ENCODE measurements around the gene ZSWIM2. TPM values are rescaled to one million over a fixed set of nuclear protein-coding genes. Genes with fewer than 3 reads are reported as not detected.

ZSWIM2 gene
- total RNA-seq, 1 experiment from 2014 or later = not detected

DNA sequence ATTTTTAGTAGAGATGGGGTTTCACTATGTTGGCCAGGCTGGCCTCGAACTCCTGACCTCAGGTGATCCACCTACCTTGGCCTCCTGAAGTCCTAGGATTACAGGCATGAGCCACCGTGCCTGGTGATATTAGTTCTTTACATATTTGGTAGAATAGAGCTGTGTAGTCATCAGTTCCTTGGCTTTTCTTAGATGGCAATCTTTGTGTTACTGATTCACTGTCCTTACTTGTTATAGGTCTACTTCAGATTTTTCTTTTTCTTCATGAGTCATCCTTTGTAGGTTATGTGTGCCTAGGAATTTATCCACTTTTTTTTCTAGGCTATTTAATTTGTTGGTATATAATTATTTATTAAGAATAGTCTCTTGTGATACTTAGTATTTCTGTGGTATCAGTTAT lies 30.3 kb upstream of the ZSWIM2 start:
- no peak for TF ChIP-seq TCF7L2 (IDR thresholded peaks at IDR 0.05; ENCODE audit: borderline replicate concordance, extremely low read depth, insufficient read depth, insufficient read length)
- no peak for TF ChIP-seq ZNF274 (IDR thresholded peaks at IDR 0.05; ENCODE audit: low read depth, low read length)
- no peak for TF ChIP-seq POLR2AphosphoS5 (IDR thresholded peaks at IDR 0.05; ENCODE audit: low read depth, low read length)
- TF ChIP-seq SRF (IDR thresholded peaks at IDR 0.05; ENCODE audit: low read depth) = no peak
- no peak overlapping the region for H2AFZ ChIP-seq (ENCODE audit: low read depth, low read length, poor library complexity, severe bottlenecking)
- H3K27me3 ChIP-seq (ENCODE audit: insufficient read depth, low read length) = no peaks in the 10 kb centered on the region
- no peak overlapping the region for H3K4me3 ChIP-seq (replicated peaks in 1 of 2; ENCODE audit: low read depth in 1 of 2, low read length in 2 of 2)
- no peaks in the 10 kb centered on the region for H3K9me3 ChIP-seq (ENCODE audit: control insufficient read depth in 1 of 2, insufficient read depth in 1 of 2, low read depth in 1 of 2, low read length in 2 of 2)
- no peak for DNase-seq (ENCODE audit: low read depth, low spot score)
- BruUV-seq (replicated peaks) = no TSS peak
- CTCF ChIA-PET = interaction anchor here (0.9 kb wide), 1 partner anchor 16 kb away, joined by 3 read pairs; no protein-coding TSS in a partner anchor
- intact Hi-C loops (cut with micrococcal nuclease) = no loop called here
- ATAC-seq = no peak
- no peaks in the 10 kb centered on the region for H3K9me2 ChIP-seq (ENCODE audit: insufficient read depth)
- H3K79me2 ChIP-seq (ENCODE audit: insufficient read depth, low read length) = no peaks in the 10 kb centered on the region
- RAD21 ChIA-PET (ENCODE audit: low non-redundant PET in 1 of 2, low total read pairs in 2 of 2, uncharacterized antibody in 2 of 2, unreplicated experiment in 2 of 2) = no interaction called here
- POLR2A ChIA-PET = no interaction called here
- H4K20me1 ChIP-seq (ENCODE audit: insufficient read depth) = no peaks in the 10 kb centered on the region
- H3K36me3 ChIP-seq (ENCODE audit: control insufficient read depth in 1 of 2, insufficient read depth in 2 of 2, low read length in 2 of 2) = no peaks in the 10 kb centered on the region
- no peak overlapping the region for H3K27ac ChIP-seq (ENCODE audit: low read depth, low read length)
- no peak overlapping the region for H3K9ac ChIP-seq (ENCODE audit: low read length)
- H3K4me2 ChIP-seq (ENCODE audit: low read length) = no peak overlapping the region
- H3K4me1 ChIP-seq (ENCODE audit: control insufficient read depth in 1 of 2, insufficient read depth in 2 of 2, low read length in 2 of 2) = no peaks in the 10 kb centered on the region

- no peaks in the 10 kb centered on the region for H3K36me3 ChIP-seq (ENCODE audit: control insufficient read depth in 1 of 2, insufficient read depth in 2 of 2, low read length in 2 of 2)
- no peak overlapping the region for H3K9ac ChIP-seq (ENCODE audit: low read length)
- ChIA-PET POLR2A (no interaction called here), CTCF (interaction anchor here (1.3 kb wide), 1 partner anchor 12 kb away, joined by 5 read pairs; no protein-coding TSS in a partner anchor), RAD21 (ENCODE audit: low non-redundant PET in 1 of 2, low total read pairs in 2 of 2, uncharacterized antibody in 2 of 2, unreplicated experiment in 2 of 2) (no interaction called here)
- no peak for TF ChIP-seq EGR1 (IDR thresholded peaks at IDR 0.05; ENCODE audit: low read depth)
- no peak for TF ChIP-seq JUND (IDR thresholded peaks at IDR 0.05)
- TF ChIP-seq SP1 (IDR thresholded peaks at IDR 0.05; ENCODE audit: low read depth) = no peak
- TF ChIP-seq YY1 (IDR thresholded peaks at IDR 0.05; ENCODE audit: extremely low read depth, insufficient replicate concordance, low read depth, low read length) = no peak
- TF ChIP-seq TCF7L2 (IDR thresholded peaks at IDR 0.05; ENCODE audit: borderline replicate concordance, extremely low read depth, insufficient read depth, insufficient read length) = no peak
- no peak for TF ChIP-seq ELF1 (IDR thresholded peaks at IDR 0.05; ENCODE audit: borderline replicate concordance, low read depth)
- no peak for TF ChIP-seq CTCF (IDR thresholded peaks at IDR 0.05 in 2 of 3, conservative IDR thresholded peaks at IDR 0.05 in 1 of 3; ENCODE audit: borderline replicate concordance in 1 of 3, insufficient read depth in 1 of 3, low read depth in 2 of 3, low read length in 2 of 3)
- TF ChIP-seq CEBPB (IDR thresholded peaks at IDR 0.05; ENCODE audit: low read depth) = no peak
- TF ChIP-seq POLR2A (IDR thresholded peaks at IDR 0.05; ENCODE audit: borderline replicate concordance, extremely low read depth, insufficient read depth, insufficient read length) = no peak
- no peak for TF ChIP-seq SIN3A (IDR thresholded peaks at IDR 0.05; ENCODE audit: low read depth)
- no peak for TF ChIP-seq REST (IDR thresholded peaks at IDR 0.05; ENCODE audit: low read depth)
- TF ChIP-seq, protein P1, sequence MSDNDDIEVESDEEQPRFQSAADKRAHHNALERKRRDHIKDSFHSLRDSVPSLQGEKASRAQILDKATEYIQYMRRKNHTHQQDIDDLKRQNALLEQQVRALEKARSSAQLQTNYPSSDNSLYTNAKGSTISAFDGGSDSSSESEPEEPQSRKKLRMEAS (IDR thresholded peaks at IDR 0.05) = no peak
- ATAC-seq = no peak
- no peak overlapping the region for H3K4me2 ChIP-seq (ENCODE audit: low read length)
- no peak for DNase-seq (ENCODE audit: low read depth, low spot score)
- no peak overlapping the region for H3K27ac ChIP-seq (ENCODE audit: low read depth, low read length)
- H4K20me1 ChIP-seq (ENCODE audit: insufficient read depth) = no peaks in the 10 kb centered on the region
- H3K4me1 ChIP-seq (ENCODE audit: control insufficient read depth in 1 of 2, insufficient read depth in 2 of 2, low read length in 2 of 2) = no peaks in the 10 kb centered on the region
- BruUV-seq (replicated peaks) = no TSS peak
- H3K27me3 ChIP-seq (ENCODE audit: insufficient read depth, low read length) = no peaks in the 10 kb centered on the region
- H3K4me3 ChIP-seq (replicated peaks in 1 of 2; ENCODE audit: low read depth in 1 of 2, low read length in 2 of 2) = no peak overlapping the region
- intact Hi-C loops (cut with micrococcal nuclease) = no loop called here
- H3K9me2 ChIP-seq (ENCODE audit: insufficient read depth) = no peaks in the 10 kb centered on the region
- no peaks in the 10 kb centered on the region for H3K79me2 ChIP-seq (ENCODE audit: insufficient read depth, low read length)
- H2AFZ ChIP-seq (ENCODE audit: low read depth, low read length, poor library complexity, severe bottlenecking) = peak overlapping the region; percentile 31
- H3K9me3 ChIP-seq (ENCODE audit: control insufficient read depth in 1 of 2, insufficient read depth in 1 of 2, low read depth in 1 of 2, low read length in 2 of 2) = no peaks in the 10 kb centered on the region
These were observed 25.7 kb upstream of the ZSWIM2 start for GRCh38 chr2:186874713-186875112.

Measured in HCT116 (cell line).